Fibroblast of upper back skin (primary cell): ENCODE results near the gene KAZALD1.

Experiments used
- DNase-seq: peaks from one replicate; pipeline ENCODE4 v3.0.0-alpha.2; 2013

The KAZALD1 gene

GRCh38 chr10:101095550-101096213 is 33.9 kb downstream of the KAZALD1 start:
- peak; percentile 51 for DNase-seq

GRCh38 chr10:101096378-101096777 is 34.6 kb downstream of the KAZALD1 start:
- no peak for DNase-seq

- DNase-seq, result no peak
These were observed 36.1 kb downstream of the KAZALD1 start for GRCh38 chr10:101097881-101098280.

GRCh38 chr10:101099901-101100300 is 38.1 kb downstream of the KAZALD1 start:
- DNase-seq, result no peak

- DNase-seq, result no peak
These were observed 39.6 kb downstream of the KAZALD1 start for GRCh38 chr10:101101372-101101881.

- no peak for DNase-seq
These were observed 41.6 kb downstream of the KAZALD1 start for GRCh38 chr10:101103430-101103829.

- DNase-seq, result no peak
These were observed 44.6 kb downstream of the KAZALD1 start for GRCh38 chr10:101106351-101106750.

GRCh38 chr10:101107771-101108170 is 46.0 kb downstream of the KAZALD1 start:
- no peak for DNase-seq

- DNase-seq, result no peak
These were observed 49.2 kb downstream of the KAZALD1 start for GRCh38 chr10:101110856-101111523.

GRCh38 chr10:101111547-101111946 is 49.8 kb downstream of the KAZALD1 start:
- DNase-seq, result no peak

- DNase-seq, result no peak
These were observed 51.2 kb downstream of the KAZALD1 start for GRCh38 chr10:101112799-101113594.

- DNase-seq, result no peak
These were observed 52.2 kb downstream of the KAZALD1 start for GRCh38 chr10:101113890-101114403.

GRCh38 chr10:101114646-101115045 is 52.9 kb downstream of the KAZALD1 start:
- DNase-seq, result no peak
